ENCODE data around the gene TFCP2L1. TPM values are rescaled to one million over a fixed set of nuclear protein-coding genes. Genes with fewer than 3 reads are reported as not detected.
A peak's percentile ranks its signal among the peaks of the same experiment; 100 is the strongest.
"Not testable (repeated sequence)": the region's sequence is repeated elsewhere in the genome, so short reads cannot be mapped to it uniquely, and the experiment has no call there.

The TFCP2L1 gene
- total RNA-seq, 1 donor from 2014 or later = 12.3 TPM

- TF ChIP-seq, protein P1, sequence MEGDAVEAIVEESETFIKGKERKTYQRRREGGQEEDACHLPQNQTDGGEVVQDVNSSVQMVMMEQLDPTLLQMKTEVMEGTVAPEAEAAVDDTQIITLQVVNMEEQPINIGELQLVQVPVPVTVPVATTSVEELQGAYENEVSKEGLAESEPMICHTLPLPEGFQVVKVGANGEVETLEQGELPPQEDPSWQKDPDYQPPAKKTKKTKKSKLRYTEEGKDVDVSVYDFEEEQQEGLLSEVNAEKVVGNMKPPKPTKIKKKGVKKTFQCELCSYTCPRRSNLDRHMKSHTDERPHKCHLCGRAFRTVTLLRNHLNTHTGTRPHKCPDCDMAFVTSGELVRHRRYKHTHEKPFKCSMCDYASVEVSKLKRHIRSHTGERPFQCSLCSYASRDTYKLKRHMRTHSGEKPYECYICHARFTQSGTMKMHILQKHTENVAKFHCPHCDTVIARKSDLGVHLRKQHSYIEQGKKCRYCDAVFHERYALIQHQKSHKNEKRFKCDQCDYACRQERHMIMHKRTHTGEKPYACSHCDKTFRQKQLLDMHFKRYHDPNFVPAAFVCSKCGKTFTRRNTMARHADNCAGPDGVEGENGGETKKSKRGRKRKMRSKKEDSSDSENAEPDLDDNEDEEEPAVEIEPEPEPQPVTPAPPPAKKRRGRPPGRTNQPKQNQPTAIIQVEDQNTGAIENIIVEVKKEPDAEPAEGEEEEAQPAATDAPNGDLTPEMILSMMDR (conservative IDR thresholded peaks at IDR 0.05; ENCODE audit: low read depth, low read length) = no peak
- DNase-seq (ENCODE audit: low read depth) = no peak
- H3K4me3 ChIP-seq (ENCODE audit: low read depth, low read length) = no peak overlapping the region
These were observed 41.6 kb upstream of the TFCP2L1 start for GRCh38 chr2:121326628-121327027.

DNA sequence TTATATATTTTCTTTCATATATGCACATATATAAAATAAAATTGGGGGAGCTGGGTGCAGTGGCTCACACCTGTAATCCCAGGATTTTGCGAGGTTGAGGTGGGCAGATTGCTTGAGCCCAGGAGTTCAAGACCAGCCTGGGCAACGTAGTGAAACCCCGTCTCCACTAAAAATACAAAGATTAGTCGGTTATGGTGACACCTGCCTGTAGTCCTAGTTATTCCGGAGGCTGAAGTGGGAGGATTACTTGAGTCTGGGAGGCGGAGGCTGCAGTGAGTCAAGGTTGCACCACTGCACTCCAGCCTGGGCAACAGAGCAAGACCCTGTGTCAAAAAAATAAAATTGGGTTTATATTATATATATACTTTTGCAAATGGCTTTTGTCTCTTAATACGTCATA, 39.6 kb upstream of the TFCP2L1 start:
- no peak overlapping the region for H3K4me3 ChIP-seq (ENCODE audit: low read depth, low read length)
- no peak for DNase-seq (ENCODE audit: low read depth)
- TF ChIP-seq, protein P1 (conservative IDR thresholded peaks at IDR 0.05; ENCODE audit: low read depth, low read length) = no peak

DNA sequence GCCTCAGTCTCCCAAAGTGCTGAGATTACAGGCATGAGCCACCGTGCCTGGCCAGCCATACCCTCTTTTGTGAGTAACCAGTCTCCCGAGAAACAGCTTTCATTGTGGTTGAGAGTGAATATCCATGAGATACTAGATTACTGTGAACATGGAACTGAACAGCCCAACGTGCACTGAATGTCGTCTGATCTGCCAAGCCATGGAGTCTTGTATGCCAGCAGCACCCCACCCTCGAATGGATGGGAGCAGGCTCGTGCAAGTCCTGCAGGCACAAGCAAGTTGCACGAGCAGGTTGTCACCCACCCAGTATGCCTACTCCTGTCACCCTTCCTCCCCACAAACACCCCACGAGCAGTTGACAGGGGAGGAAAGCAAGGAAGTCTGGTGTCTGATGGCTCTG, 36.5 kb upstream of the TFCP2L1 start:
- TF ChIP-seq, protein P1 (conservative IDR thresholded peaks at IDR 0.05; ENCODE audit: low read depth, low read length) = no peak
- no peak for DNase-seq (ENCODE audit: low read depth)
- H3K4me3 ChIP-seq (ENCODE audit: low read depth, low read length) = no peak overlapping the region

- TF ChIP-seq, protein P1 (conservative IDR thresholded peaks at IDR 0.05; ENCODE audit: low read depth, low read length) = no peak
- H3K4me3 ChIP-seq (ENCODE audit: low read depth, low read length) = no peak overlapping the region
- no peak for DNase-seq (ENCODE audit: low read depth)
These were observed 34.9 kb upstream of the TFCP2L1 start for GRCh38 chr2:121319941-121320340.

DNA sequence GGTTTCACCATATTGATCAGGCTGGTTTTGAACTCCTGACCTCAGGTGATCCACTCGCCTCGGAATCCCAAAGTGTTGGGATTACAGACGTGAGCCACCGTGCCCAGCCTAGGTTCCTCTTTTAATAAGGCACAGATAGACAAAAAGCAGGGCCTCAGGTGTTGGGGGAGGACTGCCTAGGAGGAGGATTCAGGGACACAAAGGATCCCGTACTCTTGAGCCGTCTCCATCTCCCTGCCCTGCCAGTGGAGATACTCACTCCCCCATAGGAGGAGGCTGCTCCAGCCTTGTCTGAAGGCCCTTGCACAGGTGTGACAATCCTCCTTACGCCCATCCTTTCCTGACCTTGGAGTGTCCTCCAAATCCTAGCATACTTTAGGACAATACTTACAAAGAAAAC, 32.0 kb upstream of the TFCP2L1 start:
- TF ChIP-seq, protein P1 (conservative IDR thresholded peaks at IDR 0.05; ENCODE audit: low read depth, low read length) = no peak
- DNase-seq (ENCODE audit: low read depth) = no peak
- H3K4me3 ChIP-seq (ENCODE audit: low read depth, low read length) = no peak overlapping the region

DNA sequence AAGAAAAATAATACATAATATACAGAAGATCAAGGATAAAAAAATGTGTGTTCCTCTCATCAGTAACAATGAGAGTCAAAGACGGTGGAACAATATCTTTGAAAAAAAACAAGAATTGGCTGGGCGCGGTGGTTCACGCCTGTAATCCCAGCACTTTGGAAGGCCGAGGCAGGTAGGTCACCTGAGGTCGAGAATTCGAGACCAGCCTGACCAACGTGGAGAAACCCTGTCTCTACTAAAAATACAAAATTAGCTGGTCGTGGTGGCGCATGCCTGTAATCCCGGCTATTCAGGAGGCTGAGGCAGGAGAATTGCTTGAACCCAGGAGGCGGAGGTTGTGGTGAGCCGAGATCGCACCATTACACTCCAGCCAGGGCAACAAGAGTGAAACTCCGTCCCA, 28.7 kb upstream of the TFCP2L1 start:
- H3K4me3 ChIP-seq (ENCODE audit: low read depth, low read length); DNase-seq (ENCODE audit: low read depth): not testable (repeated sequence)

DNA sequence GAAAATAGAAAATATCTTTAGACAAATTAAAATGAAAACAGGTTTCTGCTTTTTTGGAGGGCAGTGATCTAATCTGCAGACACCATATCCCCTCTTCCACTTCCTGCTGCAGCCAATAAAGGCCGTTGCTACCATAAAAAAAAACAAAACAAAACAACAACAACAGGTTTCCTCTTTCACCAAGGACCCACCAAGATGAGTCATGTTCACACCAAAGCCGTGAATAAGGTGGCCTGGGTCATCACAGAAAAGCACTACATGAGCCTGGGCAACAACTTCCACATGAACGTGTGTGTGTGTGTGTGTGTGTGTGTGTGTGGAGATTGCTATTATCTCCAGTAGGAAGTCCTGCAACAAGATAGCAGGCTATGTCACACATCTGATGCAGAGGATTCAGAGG, 24.8 kb upstream of the TFCP2L1 start:
- H3K4me3 ChIP-seq (ENCODE audit: low read depth, low read length) = no peak overlapping the region
- TF ChIP-seq, protein P1 (conservative IDR thresholded peaks at IDR 0.05; ENCODE audit: low read depth, low read length) = no peak
- peak; percentile 23 for DNase-seq (ENCODE audit: low read depth)

DNA sequence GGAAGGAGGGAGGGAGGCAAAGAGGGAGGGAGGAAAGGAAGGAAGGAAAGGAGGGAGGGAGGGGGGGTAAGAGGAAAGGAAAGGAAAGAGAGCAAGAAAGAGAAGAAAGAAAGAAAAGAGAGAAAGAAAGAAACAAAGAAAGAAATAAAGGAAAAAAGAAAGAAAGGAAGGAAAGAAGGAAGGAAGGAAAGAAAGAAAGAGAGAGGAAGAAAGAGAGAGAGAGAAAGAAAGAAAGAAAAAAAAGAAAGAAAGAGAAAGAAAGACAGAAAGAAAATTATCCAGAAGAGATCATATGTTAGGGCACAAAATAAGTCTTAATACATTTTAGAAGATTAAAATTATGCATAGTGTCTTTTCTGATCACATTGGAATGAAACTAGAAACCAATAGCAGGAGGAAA, 24.3 kb upstream of the TFCP2L1 start:
- DNase-seq (ENCODE audit: low read depth) = no peak
- no peak overlapping the region for H3K4me3 ChIP-seq (ENCODE audit: low read depth, low read length)
- TF ChIP-seq, protein P1 (conservative IDR thresholded peaks at IDR 0.05; ENCODE audit: low read depth, low read length) = no peak
